Measurements from ENCODE around the gene FAM3B. TPM values are rescaled to one million over a fixed set of nuclear protein-coding genes. Genes with fewer than 3 reads are reported as not detected.
"Not testable (repeated sequence)": the region's sequence is repeated elsewhere in the genome, so short reads cannot be mapped to it uniquely, and the experiment has no call there.

FAM3B gene
- total RNA-seq, 2 experiments from 2014 or later: not detected

- H3K27me3 Mint-ChIP-seq: peaks cover 14% of the 10 kb centered on the region
- H3K9me3 Mint-ChIP-seq: no peaks in the 10 kb centered on the region
- POLR2A ChIA-PET: interaction anchor here (1.4 kb wide), 1 partner anchor 20 kb away, joined by 3 read pairs; no protein-coding TSS in a partner anchor
- H3K4me1 Mint-ChIP-seq: no peaks in the 10 kb centered on the region
- ATAC-seq (ENCODE audit: low read depth) (no peak), DNase-seq (no peak)
- H3K4me3 Mint-ChIP-seq: no peak overlapping the region
- no peak overlapping the region for H3K27ac Mint-ChIP-seq
- H3K36me3 Mint-ChIP-seq: no peaks in the 10 kb centered on the region
Measured at GRCh38 chr21:41349126-41349525, 32.5 kb downstream of the FAM3B start.

- POLR2A ChIA-PET: interaction anchor here (1.4 kb wide), 1 partner anchor 19 kb away, joined by 3 read pairs; no protein-coding TSS in a partner anchor
- peaks cover 14% of the 10 kb centered on the region for H3K27me3 Mint-ChIP-seq
- H3K27ac Mint-ChIP-seq: no peak overlapping the region
- no peaks in the 10 kb centered on the region for H3K9me3 Mint-ChIP-seq
- H3K4me3 Mint-ChIP-seq: no peak overlapping the region
- H3K36me3 Mint-ChIP-seq: no peaks in the 10 kb centered on the region
- no peak for DNase-seq
- ATAC-seq (ENCODE audit: low read depth): no peak
- H3K4me1 Mint-ChIP-seq: peaks cover 4% of the 10 kb centered on the region
Measured at GRCh38 chr21:41349619-41350390, 33.2 kb downstream of the FAM3B start.

GRCh38 chr21:41350436-41351155 lies 34.0 kb downstream of the FAM3B start:
- H3K27me3 Mint-ChIP-seq: peaks cover 14% of the 10 kb centered on the region
- DNase-seq (no peak), ATAC-seq (ENCODE audit: low read depth) (no peak)
- no peaks in the 10 kb centered on the region for H3K36me3 Mint-ChIP-seq
- no peak overlapping the region for H3K4me3 Mint-ChIP-seq
- H3K9me3 Mint-ChIP-seq: no peaks in the 10 kb centered on the region
- no peak overlapping the region for H3K27ac Mint-ChIP-seq
- POLR2A ChIA-PET: interaction anchor here (1.4 kb wide), 1 partner anchor 19 kb away, joined by 3 read pairs; no protein-coding TSS in a partner anchor
- peaks cover 5% of the 10 kb centered on the region for H3K4me1 Mint-ChIP-seq

GRCh38 chr21:41357546-41357945 lies 40.9 kb downstream of the FAM3B start:
- H3K36me3 Mint-ChIP-seq: peaks cover 1% of the 10 kb centered on the region
- POLR2A ChIA-PET: interaction anchor here (0.7 to 8.0 kb wide), 3 partner anchors 11 to 68 kb away, joined by 3 to 233 read pairs (median 3); partner anchors contain the start of gene MX1
- no peak overlapping the region for H3K4me3 Mint-ChIP-seq
- H3K27me3 Mint-ChIP-seq: peaks cover 5% of the 10 kb centered on the region
- peaks cover 26% of the 10 kb centered on the region for H3K4me1 Mint-ChIP-seq
- no peak for DNase-seq
- no peaks in the 10 kb centered on the region for H3K9me3 Mint-ChIP-seq
- ATAC-seq (ENCODE audit: low read depth): no peak
- H3K27ac Mint-ChIP-seq: no peak overlapping the region

GRCh38 chr21:41358193-41359166 lies 41.9 kb downstream of the FAM3B start:
- no peak overlapping the region for H3K27ac Mint-ChIP-seq
- POLR2A ChIA-PET: interaction anchor here (0.7 to 8.0 kb wide), 4 partner anchors 10 to 67 kb away, joined by 3 to 233 read pairs (median 7); partner anchors contain the start of gene MX1
- peaks cover 6% of the 10 kb centered on the region for H3K36me3 Mint-ChIP-seq
- no peak for DNase-seq
- no peak for ATAC-seq (ENCODE audit: low read depth)
- peaks cover 5% of the 10 kb centered on the region for H3K27me3 Mint-ChIP-seq
- no peak overlapping the region for H3K4me3 Mint-ChIP-seq
- H3K9me3 Mint-ChIP-seq: no peaks in the 10 kb centered on the region
- peaks cover 31% of the 10 kb centered on the region for H3K4me1 Mint-ChIP-seq

DNA sequence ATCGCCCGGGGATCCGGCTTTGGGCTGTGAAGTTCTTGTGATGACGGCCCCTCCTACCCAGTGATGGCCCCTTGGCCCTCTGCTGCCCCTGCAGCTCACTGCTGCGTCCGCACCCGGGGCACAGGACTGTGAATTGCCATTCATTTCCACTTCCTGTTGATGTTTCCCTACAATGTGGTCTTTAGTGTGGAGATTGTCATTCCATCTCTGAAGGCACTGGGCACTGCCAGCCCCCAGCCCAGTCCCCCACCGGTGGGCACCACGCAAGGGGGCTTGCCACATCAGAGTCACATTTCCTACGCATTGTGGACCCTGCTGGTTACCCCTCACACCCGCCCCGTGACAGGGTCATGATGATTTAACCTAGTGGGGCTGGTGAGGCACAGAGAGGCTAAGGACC lies 42.7 kb downstream of the FAM3B start:
- Mint-ChIP-seq H3K9me3 (no peaks in the 10 kb centered on the region), H3K27ac (peak overlapping the region; percentile 99), H3K27me3 (no peaks in the 10 kb centered on the region), H3K36me3 (peaks cover 9% of the 10 kb centered on the region), H3K4me3 (no peak overlapping the region), H3K4me1 (peaks cover 38% of the 10 kb centered on the region)
- ATAC-seq (ENCODE audit: low read depth) (no peak), DNase-seq (no peak)
- POLR2A ChIA-PET: interaction anchor here (1.2 to 8.0 kb wide), 3 partner anchors 10 to 66 kb away, joined by 4 to 233 read pairs (median 10); partner anchors contain the start of gene MX1

DNA sequence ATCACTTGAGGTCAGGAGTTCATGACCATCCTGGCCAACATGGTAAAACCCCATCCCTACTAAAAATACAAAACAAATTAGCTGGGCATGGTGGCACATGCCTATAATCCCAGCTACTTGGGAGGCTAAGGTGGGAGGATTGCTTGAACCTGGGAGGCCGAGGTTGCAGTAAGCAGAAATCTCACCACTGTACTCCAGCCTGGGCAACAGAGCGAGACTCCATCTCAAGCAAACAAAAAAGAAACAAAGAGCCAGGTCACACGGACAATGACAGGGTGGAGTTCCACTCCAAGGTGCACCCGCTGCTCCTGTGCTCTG lies 43.1 kb downstream of the FAM3B start:
- DNase-seq; H3K4me3 Mint-ChIP-seq; H3K27me3 Mint-ChIP-seq; H3K9me3 Mint-ChIP-seq; ATAC-seq (ENCODE audit: low read depth): not testable (repeated sequence)
- POLR2A ChIA-PET: interaction anchor here (1.6 to 8.0 kb wide), 2 partner anchors 10 to 65 kb away, joined by 10 to 233 read pairs; partner anchors contain the start of gene MX1
- Mint-ChIP-seq H3K27ac (peak overlapping the region; percentile 99), H3K36me3 (peaks cover 11% of the 10 kb centered on the region), H3K4me1 (peaks cover 37% of the 10 kb centered on the region)

- peaks cover 40% of the 10 kb centered on the region for H3K4me1 Mint-ChIP-seq
- H3K4me3 Mint-ChIP-seq: no peak overlapping the region
- DNase-seq: no peak
Measured at GRCh38 chr21:41360072-41360821, 43.6 kb downstream of the FAM3B start.

DNA sequence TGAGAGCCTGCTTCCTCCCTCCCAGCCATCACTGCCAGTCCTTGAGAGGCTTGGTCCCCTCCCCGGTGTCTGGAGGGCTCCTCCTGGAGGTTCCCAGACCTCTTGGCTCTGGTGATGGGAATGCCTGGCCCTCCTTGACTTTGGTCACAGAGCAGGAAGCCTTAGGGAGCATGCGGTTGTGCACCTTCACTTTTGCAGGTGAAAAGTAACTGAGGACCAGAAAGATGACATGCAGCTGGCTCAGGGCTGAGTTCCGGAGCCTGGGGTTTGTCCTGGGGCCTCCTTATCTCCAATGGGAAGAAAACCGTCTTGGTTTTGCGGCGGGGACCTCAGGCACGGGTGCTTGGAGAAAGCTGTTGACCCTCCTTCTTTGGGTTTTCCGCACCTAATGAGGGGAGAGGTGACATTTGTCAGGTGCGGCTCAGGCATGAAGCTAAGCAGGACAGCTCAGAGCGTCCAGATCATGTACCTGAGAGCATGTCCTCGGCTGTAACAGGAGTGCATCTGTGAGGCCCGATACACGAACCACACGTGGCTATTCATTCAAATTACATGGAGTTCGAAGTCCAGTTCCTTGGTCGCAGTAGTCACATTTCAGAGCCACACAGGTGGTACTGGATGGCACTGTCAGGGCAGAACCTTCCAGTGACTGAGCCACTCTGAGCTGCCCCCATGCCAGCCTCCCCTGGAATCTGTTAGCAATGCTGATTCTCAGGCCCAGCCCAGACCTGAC lies 44.6 kb downstream of the FAM3B start:
- POLR2A ChIA-PET: interaction anchor here (0.6 to 8.0 kb wide), 12 partner anchors 10 to 83 kb away, joined by 3 to 233 read pairs (median 6); partner anchors contain the start of gene MX1
- Mint-ChIP-seq H3K27ac (peak overlapping the region; percentile 99), H3K27me3 (no peaks in the 10 kb centered on the region), H3K9me3 (no peaks in the 10 kb centered on the region), H3K4me3 (peak overlapping the region; percentile 91), H3K36me3 (peaks cover 23% of the 10 kb centered on the region), H3K4me1 (peaks cover 47% of the 10 kb centered on the region)
- DNase-seq (no peak), ATAC-seq (ENCODE audit: low read depth) (no peak)

More at GRCh38 chr21:41360072-41360821, 43.6 kb downstream of the FAM3B start:
- Mint-ChIP-seq H3K27me3 (no peaks in the 10 kb centered on the region), H3K36me3 (peaks cover 16% of the 10 kb centered on the region), H3K27ac (peak overlapping the region; percentile 99), H3K9me3 (no peaks in the 10 kb centered on the region)
- ATAC-seq (ENCODE audit: low read depth): no peak
- POLR2A ChIA-PET: interaction anchor here (1.3 to 8.0 kb wide), 6 partner anchors 9 to 84 kb away, joined by 3 to 233 read pairs (median 22); partner anchors contain the start of gene MX1

DNA sequence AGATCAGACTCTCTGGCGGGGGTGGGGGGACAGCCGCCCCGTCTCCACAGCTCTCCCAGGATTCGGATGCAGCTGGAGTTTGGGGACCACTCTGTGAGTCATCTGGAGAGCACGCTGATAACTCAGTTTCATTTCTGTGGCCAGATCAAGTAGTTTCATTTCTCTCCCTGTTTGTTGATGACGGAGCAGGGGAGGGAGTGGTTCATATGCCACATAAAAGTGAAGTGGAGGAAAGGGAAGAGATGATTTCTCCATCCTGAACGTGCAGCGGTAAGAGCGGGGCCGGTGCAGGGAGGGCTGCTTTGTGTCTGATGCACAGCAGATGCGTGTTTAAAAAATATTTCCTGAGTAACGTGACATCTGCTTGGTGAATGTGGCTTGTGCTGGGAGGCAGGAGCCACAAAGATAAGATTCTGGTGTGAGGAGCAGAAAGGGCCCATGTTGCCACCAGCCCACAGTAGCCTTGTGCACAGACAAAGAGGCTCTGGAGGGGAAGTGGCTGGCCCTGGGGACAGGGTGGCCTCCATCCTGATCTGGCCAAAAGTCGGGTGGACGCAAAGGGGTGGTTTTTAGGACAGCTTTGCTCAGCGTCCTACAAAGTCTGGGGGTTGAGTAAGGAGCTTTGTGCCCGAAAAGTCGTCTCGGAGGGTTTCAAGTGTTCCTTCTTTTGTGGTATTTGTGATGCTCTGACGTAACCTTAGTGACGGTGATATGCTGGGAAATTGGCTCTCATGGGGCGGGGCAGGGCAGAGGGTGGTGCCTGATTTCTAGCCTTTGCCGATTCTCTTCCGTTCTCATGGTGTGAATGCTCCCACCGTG lies 45.4 kb downstream of the FAM3B start, which contains the start of gene MX2:
TSS of gene MX2 (plus strand) at position 242 of the 819 bp plus-strand sequence. CDS start 14,880 bp downstream, outside the sequence.
- H3K36me3 Mint-ChIP-seq: peaks cover 26% of the 10 kb centered on the region
- H3K27me3 Mint-ChIP-seq: no peaks in the 10 kb centered on the region
- POLR2A ChIA-PET: interaction anchor here (0.7 to 8.0 kb wide), 14 partner anchors 9 to 702 kb away, joined by 3 to 233 read pairs (median 6); partner anchors contain the start of gene MX1
- peak within 1 kb of the TSS; percentile 91 for H3K4me3 Mint-ChIP-seq
- H3K9me3 Mint-ChIP-seq: no peaks in the 10 kb centered on the region
- DNase-seq (peak; percentile 82), ATAC-seq (ENCODE audit: low read depth) (peak; percentile 79)
- peaks cover 47% of the 10 kb centered on the region for H3K4me1 Mint-ChIP-seq
- H3K27ac Mint-ChIP-seq: peak within 1 kb of the TSS; percentile 99

All from activated naive CD8-positive, alpha-beta T cell treated with anti-CD3 and anti-CD28 coated beads, Interleukin-2, amount 10 ng/mL, durations not matched to agents 7 days and 5 days (primary cell).